Fibroblast of lung (primary cell): ENCODE measurements around the gene CYP11A1.
"Not testable (repeated sequence)": the region's sequence is repeated elsewhere in the genome, so short reads cannot be mapped to it uniquely, and the experiment has no call there.

ENCODE experiments used
- CTCF ChIP-seq, 2 donors: IDR thresholded peaks in 1 of 2; conservative IDR thresholded peaks in 1 of 2; 1 replicate in 1 of 2; 2 replicates in 1 of 2; pipeline ENCODE4 v1.5.1; 2011 to 2012; ENCODE audit warnings: low read length in 2 of 2, control low read depth in 1 of 2, inconsistent platforms in 1 of 2, low read depth in 1 of 2, mild to moderate bottlenecking in 1 of 2
- EZH2 ChIP-seq: IDR thresholded peaks from 2 replicates; pipeline ENCODE4 v1.5.1; 2012; ENCODE audit warnings: low read length, control low read depth, mild to moderate bottlenecking; ENCODE audit errors: missing control alignments

GRCh38 chr15:74390049-74390646, 22.7 kb upstream of the CYP11A1 start:
- TF ChIP-seq CTCF (conservative IDR thresholded peaks at IDR 0.05 in 1 of 2, IDR thresholded peaks at IDR 0.05 in 1 of 2; ENCODE audit: low read depth in 1 of 2, low read length in 2 of 2); EZH2: not testable (repeated sequence)
